Mammary epithelial cell (primary cell): ENCODE measurements around the gene KRTAP10-10.

ENCODE experiments used
- EZH2 ChIP-seq: IDR thresholded peaks from 2 replicates; pipeline ENCODE4 v1.6.1; 2012; ENCODE audit warnings: low read length, inconsistent platforms, borderline replicate concordance
- TF ChIP-seq, protein P1 (sequence below), 2 donors: IDR thresholded peaks in 1 of 2; conservative IDR thresholded peaks in 1 of 2; 2 replicates each; pipeline ENCODE4 v1.5.1; 2011 to 2012; ENCODE audit warnings: inconsistent platforms in 2 of 2, low read length in 2 of 2, mild to moderate bottlenecking in 2 of 2, control low read depth in 1 of 2, low read depth in 1 of 2; ENCODE audit not compliant: insufficient read depth in 1 of 2; ENCODE audit errors: extremely low read depth in 1 of 2

DNA sequence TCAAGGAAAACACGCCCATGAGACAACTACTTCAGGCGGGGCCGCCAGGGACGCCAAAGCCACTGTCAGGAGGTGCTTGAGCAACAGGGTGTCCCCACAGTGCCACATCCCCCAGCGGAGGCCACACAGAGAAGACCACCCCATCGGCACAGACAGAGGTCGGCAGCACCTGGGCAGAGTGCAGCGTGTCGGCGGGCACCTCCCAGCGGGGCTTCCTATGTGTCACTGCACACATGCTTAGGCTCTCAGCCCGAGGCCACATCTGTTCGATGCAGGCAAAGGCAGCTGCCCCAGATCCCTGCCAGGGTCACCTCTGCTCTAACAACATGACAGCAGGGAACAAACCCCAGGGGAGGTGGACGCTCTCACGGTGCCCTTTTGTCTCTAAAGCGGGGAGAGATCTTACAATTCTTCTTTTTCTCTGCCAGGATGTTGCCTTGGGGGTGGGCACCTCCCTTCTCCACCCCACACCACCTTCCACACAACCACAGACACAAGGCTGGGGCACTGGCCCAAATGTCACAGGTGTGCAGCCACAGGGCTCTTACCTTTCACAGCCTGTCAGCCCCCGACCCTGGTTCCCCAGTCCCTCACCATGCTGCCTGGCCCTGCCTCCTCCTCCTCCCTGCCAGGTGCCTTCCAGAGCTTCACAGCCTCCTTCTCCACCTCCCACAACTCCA lies 21.1 kb upstream of the KRTAP10-10 start:
- TF ChIP-seq, protein P1, sequence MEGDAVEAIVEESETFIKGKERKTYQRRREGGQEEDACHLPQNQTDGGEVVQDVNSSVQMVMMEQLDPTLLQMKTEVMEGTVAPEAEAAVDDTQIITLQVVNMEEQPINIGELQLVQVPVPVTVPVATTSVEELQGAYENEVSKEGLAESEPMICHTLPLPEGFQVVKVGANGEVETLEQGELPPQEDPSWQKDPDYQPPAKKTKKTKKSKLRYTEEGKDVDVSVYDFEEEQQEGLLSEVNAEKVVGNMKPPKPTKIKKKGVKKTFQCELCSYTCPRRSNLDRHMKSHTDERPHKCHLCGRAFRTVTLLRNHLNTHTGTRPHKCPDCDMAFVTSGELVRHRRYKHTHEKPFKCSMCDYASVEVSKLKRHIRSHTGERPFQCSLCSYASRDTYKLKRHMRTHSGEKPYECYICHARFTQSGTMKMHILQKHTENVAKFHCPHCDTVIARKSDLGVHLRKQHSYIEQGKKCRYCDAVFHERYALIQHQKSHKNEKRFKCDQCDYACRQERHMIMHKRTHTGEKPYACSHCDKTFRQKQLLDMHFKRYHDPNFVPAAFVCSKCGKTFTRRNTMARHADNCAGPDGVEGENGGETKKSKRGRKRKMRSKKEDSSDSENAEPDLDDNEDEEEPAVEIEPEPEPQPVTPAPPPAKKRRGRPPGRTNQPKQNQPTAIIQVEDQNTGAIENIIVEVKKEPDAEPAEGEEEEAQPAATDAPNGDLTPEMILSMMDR (conservative IDR thresholded peaks at IDR 0.05 in 1 of 2, IDR thresholded peaks at IDR 0.05 in 1 of 2; ENCODE audit: extremely low read depth in 1 of 2, insufficient read depth in 1 of 2, low read depth in 1 of 2, low read length in 2 of 2), result no peak
- TF ChIP-seq EZH2, result no peak
